BE2C (cell line): ENCODE data around the gene ING3.

Source experiments
- DNase-seq: peaks from one replicate; pipeline ENCODE4 v3.0.0-alpha.2; 2020
- H3K27me3 ChIP-seq: fragments of 250-450 bp; sonication (Bioruptor Pico); 2 replicates; pipeline ENCODE4 v1.5.1; 2020; ENCODE audit warnings: mild to moderate bottlenecking
- H3K36me3 ChIP-seq: fragments of 250-450 bp; sonication (Bioruptor Pico); 2 replicates; pipeline ENCODE4 v1.5.1; 2020; ENCODE audit warnings: mild to moderate bottlenecking
- H3K4me1 ChIP-seq: fragments of 250-450 bp; sonication (Bioruptor Pico); 2 replicates; pipeline ENCODE4 v1.5.1; 2020
- H3K4me3 ChIP-seq: 2 replicates; pipeline ENCODE4 v1.5.1; 2011; ENCODE audit warnings: low read depth, low read length
- H3K9me3 ChIP-seq: fragments of 250-450 bp; sonication (Bioruptor Pico); 2 replicates; pipeline ENCODE4 v1.5.1; 2020
- CTCF ChIP-seq: IDR thresholded peaks from 2 replicates; pipeline ENCODE4 v1.5.1; 2012; ENCODE audit warnings: mild to moderate bottlenecking, low read depth, low read length

ING3 gene

GRCh38 chr7:120920034-120920433 is 30.5 kb upstream of the ING3 start:
- no peaks in the 10 kb centered on the region for H3K36me3 ChIP-seq
- no peak for TF ChIP-seq CTCF
- H3K9me3 ChIP-seq = no peaks in the 10 kb centered on the region
- no peak overlapping the region for H3K4me3 ChIP-seq
- no peak for DNase-seq
- H3K4me1 ChIP-seq = no peaks in the 10 kb centered on the region
- no peaks in the 10 kb centered on the region for H3K27me3 ChIP-seq

GRCh38 chr7:120920591-120921274 is 29.8 kb upstream of the ING3 start:
- H3K27me3 ChIP-seq = no peaks in the 10 kb centered on the region
- no peaks in the 10 kb centered on the region for H3K4me1 ChIP-seq
- no peak for DNase-seq
- no peaks in the 10 kb centered on the region for H3K9me3 ChIP-seq
- no peaks in the 10 kb centered on the region for H3K36me3 ChIP-seq
- no peak overlapping the region for H3K4me3 ChIP-seq
- TF ChIP-seq CTCF = no peak

GRCh38 chr7:120924837-120925236 is 25.7 kb upstream of the ING3 start:
- Histone ChIP-seq H3K27me3 (peaks cover 5% of the 10 kb centered on the region; the same call in 1 of the 2 replicates), H3K4me3 (no peak overlapping the region), H3K4me1 (no peaks in the 10 kb centered on the region), H3K36me3 (no peaks in the 10 kb centered on the region), H3K9me3 (no peaks in the 10 kb centered on the region)
- no peak for TF ChIP-seq CTCF
- DNase-seq = no peak

- Histone ChIP-seq H3K9me3 (no peaks in the 10 kb centered on the region), H3K4me3 (no peak overlapping the region), H3K4me1 (no peaks in the 10 kb centered on the region), H3K27me3 (peaks cover 5% of the 10 kb centered on the region; the same call in 1 of the 2 replicates), H3K36me3 (no peaks in the 10 kb centered on the region)
- DNase-seq = no peak
- TF ChIP-seq CTCF = no peak
Observed at GRCh38 chr7:120925392-120925791, 25.2 kb upstream of the ING3 start.

- DNase-seq = no peak
- H3K4me1 ChIP-seq = no peaks in the 10 kb centered on the region
- H3K9me3 ChIP-seq = no peaks in the 10 kb centered on the region
- H3K36me3 ChIP-seq = no peaks in the 10 kb centered on the region
- no peak for TF ChIP-seq CTCF
- peaks cover 10% of the 10 kb centered on the region for H3K27me3 ChIP-seq
- H3K4me3 ChIP-seq = no peak overlapping the region
Observed at GRCh38 chr7:120926943-120927346, 23.6 kb upstream of the ING3 start.

- Histone ChIP-seq H3K4me1 (no peaks in the 10 kb centered on the region), H3K4me3 (no peak overlapping the region), H3K9me3 (no peaks in the 10 kb centered on the region), H3K36me3 (no peaks in the 10 kb centered on the region), H3K27me3 (peaks cover 10% of the 10 kb centered on the region)
- no peak for DNase-seq
- TF ChIP-seq CTCF = no peak
Observed at GRCh38 chr7:120927454-120928103, 23.0 kb upstream of the ING3 start.
